Endodermal cell (in vitro differentiated cells): ENCODE data around the gene TTC38. TPM values are rescaled to one million over a fixed set of nuclear protein-coding genes. Genes with fewer than 3 reads are reported as not detected.

Experiments
- DNase-seq: peaks from one replicate; pipeline ENCODE4 v3.0.0-alpha.2; 2017
- H3K27ac ChIP-seq: 2 replicates; pipeline ENCODE4 v1.5.1; 2013; ENCODE audit warnings: mild to moderate bottlenecking, low read depth, low read length, moderate library complexity
- H3K27me3 ChIP-seq: 2 replicates; pipeline ENCODE4 v1.6.1; 2013; ENCODE audit warnings: mild to moderate bottlenecking, low read length, moderate library complexity; ENCODE audit not compliant: insufficient read depth, control insufficient read depth, poor library complexity, severe bottlenecking
- H3K36me3 ChIP-seq: 2 replicates; pipeline ENCODE4 v1.7.0; 2013; ENCODE audit warnings: mild to moderate bottlenecking, low read length, moderate library complexity; ENCODE audit not compliant: control insufficient read depth, insufficient read depth
- H3K4me1 ChIP-seq: one replicate; pipeline ENCODE4 v1.7.0; 2013; ENCODE audit warnings: low read length; ENCODE audit not compliant: control insufficient read depth, insufficient read depth
- H3K4me3 ChIP-seq: 2 replicates; pipeline ENCODE4 v1.5.1; 2013; ENCODE audit warnings: mild to moderate bottlenecking, low read length, moderate library complexity
- H3K9ac ChIP-seq: 2 replicates; pipeline ENCODE4 v1.6.1; 2013; ENCODE audit warnings: mild to moderate bottlenecking, low read length, moderate library complexity; ENCODE audit not compliant: poor library complexity, severe bottlenecking; ENCODE audit errors: extremely low read depth
- H3K9me3 ChIP-seq: 2 replicates; pipeline ENCODE4 v1.6.1; 2013; ENCODE audit warnings: mild to moderate bottlenecking, low read length, moderate library complexity; ENCODE audit not compliant: control insufficient read depth
- H3K27ac Mint-ChIP-seq: 2 replicates; pipeline ENCODE4 v1.8.0; 2020; ENCODE audit warnings: mixed read lengths
- H3K27me3 Mint-ChIP-seq: 2 replicates; pipeline ENCODE4 v1.8.0; 2021; ENCODE audit warnings: mild to moderate bottlenecking, mixed read lengths; ENCODE audit not compliant: insufficient read depth
- H3K36me3 Mint-ChIP-seq: 2 replicates; pipeline ENCODE4 v1.8.0; 2020; ENCODE audit warnings: low read depth, mixed read lengths
- H3K4me1 Mint-ChIP-seq: 2 replicates; pipeline ENCODE4 v1.8.0; 2020; ENCODE audit warnings: mixed read lengths
- H3K4me3 Mint-ChIP-seq: 2 replicates; pipeline ENCODE4 v1.8.0; 2020; ENCODE audit warnings: mild to moderate bottlenecking, moderate library complexity, mixed read lengths
- H3K9me3 Mint-ChIP-seq: 2 replicates; pipeline ENCODE4 v1.8.0; 2020; ENCODE audit warnings: mild to moderate bottlenecking, mixed read lengths
- CTCF ChIP-seq: fragments of 200-600 bp; sonication (generic); conservative IDR thresholded peaks from 2 replicates; pipeline ENCODE4 v1.5.0; 2021; ENCODE audit warnings: antibody characterized with exemption, mild to moderate bottlenecking
- WGBS, 2 experiments: methylation state at CpG; one replicate each; pipeline versions ENCODE4 v1.1.5 to v1.1.7; 2013; ENCODE audit warnings: missing lambda C conversion rate in 2 of 2, mixed read lengths in 1 of 2; ENCODE audit not compliant: insufficient coverage in 1 of 2, insufficient read length in 1 of 2; 5-methylcytosine and 5-hydroxymethylcytosine counted together
- total RNA-seq, 2 donors: library from RNA; stranded (reverse); fragmentation: NEBNext Ultra II Directional in 1 of 2; extraction: Animal tissue kit (Norgen Biotek cat#: 25700) in 1 of 2; gene quantifications; 2 replicates in 1 of 2; 3 replicates in 1 of 2; pipeline ENCODE4 v1.2.1, GENCODE V29; 2021

The TTC38 gene
- total RNA-seq, 2 donors from 2014 or later, result 35.9 to 47.1 TPM

- no peak overlapping the region for H3K9ac ChIP-seq
- H3K4me3 ChIP-seq, result no peak overlapping the region
- WGBS, 2 experiments, result 86 to 94% methylated on average over 4 to 6 of the region's 7 CpGs
- Mint-ChIP-seq H3K36me3 (peaks cover 58% of the 10 kb centered on the region), H3K27ac (no peak overlapping the region), H3K4me1 (no peaks in the 10 kb centered on the region), H3K27me3 (no peaks in the 10 kb centered on the region), H3K9me3 (peaks cover 6% of the 10 kb centered on the region), H3K4me3 (no peak overlapping the region)
- TF ChIP-seq CTCF, result no peak
- H3K36me3 ChIP-seq, result peaks cover 61% of the 10 kb centered on the region
- H3K4me1 ChIP-seq, result no peaks in the 10 kb centered on the region
- no peaks in the 10 kb centered on the region for H3K27me3 ChIP-seq
- H3K27ac ChIP-seq, result no peak overlapping the region
- DNase-seq, result no peak
- H3K9me3 ChIP-seq, result peaks cover 13% of the 10 kb centered on the region
Measured at GRCh38 chr22:46276563-46276962, 8.8 kb downstream of the TTC38 start.

GRCh38 chr22:46278656-46279645 lies 11.1 kb downstream of the TTC38 start:
- Mint-ChIP-seq H3K9me3 (peaks cover 6% of the 10 kb centered on the region), H3K27ac (no peak overlapping the region), H3K4me3 (no peak overlapping the region), H3K36me3 (peaks cover 61% of the 10 kb centered on the region), H3K4me1 (no peaks in the 10 kb centered on the region), H3K27me3 (no peaks in the 10 kb centered on the region)
- Histone ChIP-seq H3K4me1 (no peaks in the 10 kb centered on the region), H3K4me3 (no peak overlapping the region), H3K9me3 (peaks cover 13% of the 10 kb centered on the region), H3K27me3 (no peaks in the 10 kb centered on the region), H3K27ac (no peak overlapping the region), H3K36me3 (peaks cover 72% of the 10 kb centered on the region), H3K9ac (no peak overlapping the region)
- 91 to 93% methylated on average over 21 to 22 of the region's 22 CpGs for WGBS, 2 experiments
- TF ChIP-seq CTCF, result no peak
- no peak for DNase-seq

- Histone ChIP-seq H3K27me3 (no peaks in the 10 kb centered on the region), H3K36me3 (peaks cover 75% of the 10 kb centered on the region), H3K9ac (no peak overlapping the region), H3K4me1 (no peaks in the 10 kb centered on the region), H3K9me3 (peaks cover 9% of the 10 kb centered on the region), H3K27ac (no peak overlapping the region), H3K4me3 (no peak overlapping the region)
- Mint-ChIP-seq H3K27ac (no peak overlapping the region), H3K4me3 (no peak overlapping the region), H3K4me1 (no peaks in the 10 kb centered on the region), H3K36me3 (peaks cover 62% of the 10 kb centered on the region), H3K9me3 (peaks cover 3% of the 10 kb centered on the region), H3K27me3 (no peaks in the 10 kb centered on the region)
- no peak for DNase-seq
- TF ChIP-seq CTCF, result no peak
- 91 to 96% methylated on average over 8 to 12 of the region's 12 CpGs for WGBS, 2 experiments
Measured at GRCh38 chr22:46280063-46280817, 12.4 kb downstream of the TTC38 start.
